IPS-18a (cell line): ENCODE measurements around the gene VSTM2B.

Source experiments
- H3K27ac ChIP-seq: one replicate; pipeline ENCODE4 v1.5.1; 2013; ENCODE audit warnings: low read length
- H3K27me3 ChIP-seq: one replicate; pipeline ENCODE4 v1.6.1; 2013; ENCODE audit warnings: mild to moderate bottlenecking, low read length; ENCODE audit not compliant: control insufficient read depth, insufficient read depth
- H3K36me3 ChIP-seq: one replicate; pipeline ENCODE4 v1.6.1; 2013; ENCODE audit warnings: low read depth, low read length; ENCODE audit not compliant: control insufficient read depth
- H3K4me1 ChIP-seq: one replicate; pipeline ENCODE4 v1.6.1; 2013; ENCODE audit warnings: low read depth, low read length; ENCODE audit not compliant: control insufficient read depth
- H3K4me3 ChIP-seq: one replicate; pipeline ENCODE4 v1.5.1; 2013; ENCODE audit warnings: low read length
- H3K9ac ChIP-seq: one replicate; pipeline ENCODE4 v1.6.1; 2013; ENCODE audit warnings: mild to moderate bottlenecking, low read length, moderate library complexity
- H3K9me3 ChIP-seq: one replicate; pipeline ENCODE4 v1.6.1; 2013; ENCODE audit warnings: low read depth, low read length; ENCODE audit not compliant: control insufficient read depth

Gene VSTM2B

GRCh38 chr19:29612801-29613595, 87.2 kb downstream of the VSTM2B start:
- peaks cover 45% of the 10 kb centered on the region for H3K36me3 ChIP-seq
- no peak overlapping the region for H3K27ac ChIP-seq
- no peak overlapping the region for H3K4me3 ChIP-seq
- no peaks in the 10 kb centered on the region for H3K4me1 ChIP-seq
- no peaks in the 10 kb centered on the region for H3K27me3 ChIP-seq
- H3K9me3 ChIP-seq = no peaks in the 10 kb centered on the region
- H3K9ac ChIP-seq = no peak overlapping the region

GRCh38 chr19:29614046-29614445, 88.3 kb downstream of the VSTM2B start:
- Histone ChIP-seq H3K36me3 (peaks cover 41% of the 10 kb centered on the region), H3K9ac (no peak overlapping the region), H3K27me3 (no peaks in the 10 kb centered on the region), H3K4me1 (no peaks in the 10 kb centered on the region), H3K4me3 (no peak overlapping the region), H3K9me3 (no peaks in the 10 kb centered on the region), H3K27ac (no peak overlapping the region)
